GM13977 (cell line): ENCODE measurements around the gene EIF4G3.

Experiments
- DNase-seq: peaks from one replicate; pipeline ENCODE4 v3.0.0; 2012; ENCODE audit warnings: low spot score
- CTCF ChIP-seq: IDR thresholded peaks from 2 replicates; pipeline ENCODE4 v1.5.1; 2012; ENCODE audit warnings: mild to moderate bottlenecking, control low read depth; ENCODE audit not compliant: insufficient read depth; ENCODE audit errors: extremely low read depth, missing control alignments
- in situ Hi-C: fragments of 300-500 bp; cut with MboI; formaldehyde crosslinking; loops from one replicate; pipeline ENCODE4 v1.12.0; 2022; ENCODE audit warnings: low sequenced_read_pairs, low pct_unique_long_range_greater_than_20kb, mixed read lengths, inconsistent platforms; ENCODE audit not compliant: unreplicated experiment

Gene EIF4G3

GRCh38 chr1:21117159-21117558, 59.5 kb downstream of the EIF4G3 start:
- in situ Hi-C loops = no loop called here
- TF ChIP-seq CTCF = no peak
- DNase-seq = no peak

- no peak for TF ChIP-seq CTCF
- no peak for DNase-seq
- in situ Hi-C loops = no loop called here
Measured at GRCh38 chr1:21115098-21115760, 61.5 kb downstream of the EIF4G3 start.

GRCh38 chr1:21114431-21114830, 62.3 kb downstream of the EIF4G3 start:
- TF ChIP-seq CTCF = no peak
- in situ Hi-C loops = no loop called here
- no peak for DNase-seq

GRCh38 chr1:21110163-21110562, 66.5 kb downstream of the EIF4G3 start:
- DNase-seq = no peak
- in situ Hi-C loops = no loop called here
- no peak for TF ChIP-seq CTCF

GRCh38 chr1:21106709-21107108, 70.0 kb downstream of the EIF4G3 start:
- no peak for DNase-seq
- in situ Hi-C loops = no loop called here
- no peak for TF ChIP-seq CTCF

- TF ChIP-seq CTCF = no peak
- no peak for DNase-seq
- in situ Hi-C loops = no loop called here
Measured at GRCh38 chr1:21106238-21106637, 70.5 kb downstream of the EIF4G3 start.
